Transverse colon (tissue), 4 donors: ENCODE data around the gene EPHA1.

ENCODE experiments used
- EP300 ChIP-seq: sonication (generic); formaldehyde crosslinking; IDR thresholded peaks from one replicate; pipeline ENCODE4 v1.6.1; 2017; ENCODE audit warnings: antibody characterized with exemption, low read depth
- POLR2A ChIP-seq: fragments of 450-650 bp; IDR thresholded peaks from one replicate; pipeline ENCODE4 v1.6.1; 2016; ENCODE audit warnings: antibody characterized with exemption, mild to moderate bottlenecking, moderate library complexity
- POLR2AphosphoS5 ChIP-seq, 3 donors: sonication (generic); formaldehyde crosslinking; IDR thresholded peaks; one replicate each; pipeline ENCODE4 v1.6.1; 2016; ENCODE audit warnings: antibody characterized with exemption in 3 of 3
- TF ChIP-seq, protein P1 (sequence below), 5 experiments: fragments of 200-600 bp in 3 of 5; fragments of 450-650 bp in 2 of 5; sonication (generic) in 3 of 5; IDR thresholded peaks; 1 replicate in 2 of 5; 2 replicates in 3 of 5; pipeline ENCODE4 v1.5.1; 2016 to 2017; ENCODE audit warnings: antibody characterized with exemption in 5 of 5, inconsistent platforms in 3 of 5, mild to moderate bottlenecking in 2 of 5, moderate library complexity in 1 of 5

DNA sequence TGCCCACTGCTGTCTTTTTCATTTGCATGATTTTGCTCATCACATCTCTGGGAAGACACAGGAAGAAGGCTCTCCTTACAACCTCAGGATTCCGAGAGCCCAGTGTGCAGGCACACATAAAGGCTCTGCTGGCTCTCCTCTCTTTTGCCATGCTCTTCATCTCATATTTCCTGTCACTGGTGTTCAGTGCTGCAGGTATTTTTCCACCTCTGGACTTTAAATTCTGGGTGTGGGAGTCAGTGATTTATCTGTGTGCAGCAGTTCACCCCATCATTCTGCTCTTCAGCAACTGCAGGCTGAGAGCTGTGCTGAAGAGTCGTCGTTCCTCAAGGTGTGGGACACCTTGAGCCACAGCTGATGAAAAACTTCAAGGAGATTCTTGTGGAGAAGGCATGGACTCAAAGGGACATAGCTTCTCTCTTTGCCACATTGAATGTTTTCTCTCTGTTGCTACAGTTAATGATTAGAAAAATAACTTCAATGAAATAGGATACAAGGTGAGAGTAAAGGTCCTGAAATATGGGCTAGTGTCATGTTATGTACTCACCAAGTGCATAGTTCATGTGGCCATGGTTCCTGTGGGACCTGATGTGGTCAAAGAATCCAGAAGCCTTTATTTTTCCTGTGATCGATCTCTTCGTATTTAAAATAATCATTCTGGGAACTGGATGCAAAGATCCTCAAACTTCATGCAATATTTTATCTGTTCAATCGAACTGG is 35.6 kb upstream of the EPHA1 start:
- TF ChIP-seq, protein P1, sequence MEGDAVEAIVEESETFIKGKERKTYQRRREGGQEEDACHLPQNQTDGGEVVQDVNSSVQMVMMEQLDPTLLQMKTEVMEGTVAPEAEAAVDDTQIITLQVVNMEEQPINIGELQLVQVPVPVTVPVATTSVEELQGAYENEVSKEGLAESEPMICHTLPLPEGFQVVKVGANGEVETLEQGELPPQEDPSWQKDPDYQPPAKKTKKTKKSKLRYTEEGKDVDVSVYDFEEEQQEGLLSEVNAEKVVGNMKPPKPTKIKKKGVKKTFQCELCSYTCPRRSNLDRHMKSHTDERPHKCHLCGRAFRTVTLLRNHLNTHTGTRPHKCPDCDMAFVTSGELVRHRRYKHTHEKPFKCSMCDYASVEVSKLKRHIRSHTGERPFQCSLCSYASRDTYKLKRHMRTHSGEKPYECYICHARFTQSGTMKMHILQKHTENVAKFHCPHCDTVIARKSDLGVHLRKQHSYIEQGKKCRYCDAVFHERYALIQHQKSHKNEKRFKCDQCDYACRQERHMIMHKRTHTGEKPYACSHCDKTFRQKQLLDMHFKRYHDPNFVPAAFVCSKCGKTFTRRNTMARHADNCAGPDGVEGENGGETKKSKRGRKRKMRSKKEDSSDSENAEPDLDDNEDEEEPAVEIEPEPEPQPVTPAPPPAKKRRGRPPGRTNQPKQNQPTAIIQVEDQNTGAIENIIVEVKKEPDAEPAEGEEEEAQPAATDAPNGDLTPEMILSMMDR (IDR thresholded peaks at IDR 0.05): no peak
- TF ChIP-seq POLR2AphosphoS5 (IDR thresholded peaks at IDR 0.05) (no peak), POLR2A (no peak), EP300 (no peak)
